HEK293 (cell line): ENCODE data around the gene NXPH4.

Experiments used
- ATF2 ChIP-seq: fragments of 450-650 bp; formaldehyde crosslinking; IDR thresholded peaks from 2 replicates; pipeline ENCODE4 v1.5.1; 2016; ENCODE audit warnings: missing biosample characterization, missing genetic modification characterization, low read depth
- BCL11B ChIP-seq: fragments of 450-650 bp; formaldehyde crosslinking; IDR thresholded peaks from 2 replicates; pipeline ENCODE4 v1.5.1; 2016; ENCODE audit warnings: low read depth, missing biosample characterization, missing genetic modification characterization
- GFI1B ChIP-seq: fragments of 450-650 bp; formaldehyde crosslinking; IDR thresholded peaks from 2 replicates; pipeline ENCODE4 v1.5.1; 2016; ENCODE audit warnings: missing biosample characterization, missing genetic modification characterization
- GLI2 ChIP-seq: fragments of 450-650 bp; formaldehyde crosslinking; IDR thresholded peaks from 2 replicates; pipeline ENCODE4; 2017; ENCODE audit warnings: missing biosample characterization, missing genetic modification characterization, low read depth, borderline replicate concordance
- KLF17 ChIP-seq: fragments of 450-650 bp; formaldehyde crosslinking; IDR thresholded peaks from 2 replicates; pipeline ENCODE4 v1.5.1; 2016; ENCODE audit warnings: missing biosample characterization, missing genetic modification characterization
- REPIN1 ChIP-seq: fragments of 450-650 bp; formaldehyde crosslinking; IDR thresholded peaks from 2 replicates; pipeline ENCODE4 v1.5.1; 2017; ENCODE audit warnings: missing biosample characterization, missing genetic modification characterization, low read depth
- SP2 ChIP-seq: fragments of 450-650 bp; formaldehyde crosslinking; IDR thresholded peaks from 2 replicates; pipeline ENCODE4 v1.5.1; 2016; ENCODE audit warnings: missing biosample characterization, missing genetic modification characterization
- ZBTB17 ChIP-seq: fragments of 450-650 bp; formaldehyde crosslinking; IDR thresholded peaks from 2 replicates; pipeline ENCODE4 v1.5.1; 2016; ENCODE audit warnings: missing biosample characterization, missing genetic modification characterization
- ZBTB21 ChIP-seq: fragments of 450-650 bp; formaldehyde crosslinking; IDR thresholded peaks from 2 replicates; pipeline ENCODE4 v1.5.1; 2017; ENCODE audit warnings: missing biosample characterization, missing genetic modification characterization
- ZEB2 ChIP-seq: fragments of 450-650 bp; formaldehyde crosslinking; IDR thresholded peaks from 2 replicates; pipeline ENCODE4 v1.5.1; 2016; ENCODE audit warnings: missing biosample characterization, missing genetic modification characterization
- ZFP3 ChIP-seq: fragments of 450-650 bp; formaldehyde crosslinking; IDR thresholded peaks from 2 replicates; pipeline ENCODE4 v1.5.1; 2016; ENCODE audit warnings: low read depth, missing biosample characterization, missing genetic modification characterization
- ZFP37 ChIP-seq: fragments of 450-650 bp; formaldehyde crosslinking; IDR thresholded peaks from 2 replicates; pipeline ENCODE4 v1.5.1; 2016; ENCODE audit warnings: missing biosample characterization, missing genetic modification characterization
- ZNF223 ChIP-seq: fragments of 450-650 bp; formaldehyde crosslinking; IDR thresholded peaks from 2 replicates; pipeline ENCODE4 v1.5.1; 2016; ENCODE audit warnings: missing biosample characterization, missing genetic modification characterization
- ZNF239 ChIP-seq: fragments of 450-650 bp; formaldehyde crosslinking; IDR thresholded peaks from 2 replicates; pipeline ENCODE4 v1.5.1; 2016; ENCODE audit warnings: missing biosample characterization, missing genetic modification characterization
- ZNF266 ChIP-seq: fragments of 450-650 bp; formaldehyde crosslinking; IDR thresholded peaks from 2 replicates; pipeline ENCODE4 v1.5.1; 2016; ENCODE audit warnings: missing biosample characterization, missing genetic modification characterization, low read depth
- ZNF398 ChIP-seq: fragments of 450-650 bp; formaldehyde crosslinking; IDR thresholded peaks from 2 replicates; pipeline ENCODE4 v1.5.1; 2017; ENCODE audit warnings: missing biosample characterization, missing genetic modification characterization
- ZNF426 ChIP-seq: fragments of 450-650 bp; formaldehyde crosslinking; IDR thresholded peaks from 2 replicates; pipeline ENCODE4 v1.5.1; 2017; ENCODE audit warnings: missing biosample characterization, missing genetic modification characterization, mild to moderate bottlenecking, inconsistent platforms, moderate library complexity
- ZNF473 ChIP-seq: fragments of 450-650 bp; formaldehyde crosslinking; IDR thresholded peaks from 2 replicates; pipeline ENCODE4 v1.5.1; 2017; ENCODE audit warnings: missing biosample characterization, missing genetic modification characterization
- ZNF548 ChIP-seq: fragments of 450-650 bp; formaldehyde crosslinking; IDR thresholded peaks from 2 replicates; pipeline ENCODE4 v1.5.1; 2016; ENCODE audit warnings: missing biosample characterization, missing genetic modification characterization
- ZNF621 ChIP-seq: fragments of 450-650 bp; formaldehyde crosslinking; IDR thresholded peaks from 2 replicates; pipeline ENCODE4 v1.5.1; 2017; ENCODE audit warnings: missing biosample characterization, missing genetic modification characterization
- ZNF623 ChIP-seq: fragments of 450-650 bp; formaldehyde crosslinking; IDR thresholded peaks from 2 replicates; pipeline ENCODE4 v1.5.1; 2016; ENCODE audit warnings: missing biosample characterization, missing genetic modification characterization
- ZNF626 ChIP-seq: fragments of 450-650 bp; sonication (Bioruptor Pico); formaldehyde crosslinking; IDR thresholded peaks from 2 replicates; pipeline ENCODE4 v1.5.1; 2018; ENCODE audit warnings: missing biosample characterization, missing genetic modification characterization, inconsistent platforms
- ZNF658 ChIP-seq: fragments of 450-650 bp; formaldehyde crosslinking; IDR thresholded peaks from 2 replicates; pipeline ENCODE4; 2016; ENCODE audit warnings: missing biosample characterization, missing genetic modification characterization
- ZNF747 ChIP-seq: fragments of 450-650 bp; formaldehyde crosslinking; IDR thresholded peaks from 2 replicates; pipeline ENCODE4 v1.5.1; 2016; ENCODE audit warnings: missing biosample characterization, missing genetic modification characterization
- ZNF837 ChIP-seq: fragments of 450-650 bp; formaldehyde crosslinking; IDR thresholded peaks from 2 replicates; pipeline ENCODE4 v1.5.1; 2016; ENCODE audit warnings: missing biosample characterization, missing genetic modification characterization
- TF ChIP-seq, protein P1 (sequence below): fragments of 450-650 bp; formaldehyde crosslinking; IDR thresholded peaks from 2 replicates; pipeline ENCODE4 v1.5.1; 2016; ENCODE audit warnings: missing biosample characterization, missing genetic modification characterization, borderline replicate concordance
- TF ChIP-seq, protein P2 (sequence below): fragments of 450-650 bp; IDR thresholded peaks from 2 replicates; pipeline ENCODE4 v1.5.1; 2018; ENCODE audit warnings: missing biosample characterization, mild to moderate bottlenecking, missing genetic modification characterization

NXPH4 gene

GRCh38 chr12:57240066-57240921, 23.7 kb downstream of the NXPH4 start (continued):
- TF ChIP-seq ZNF398 (peak; percentile 78), ZNF223 (no peak), ZNF658 (tag by site-specific recombination) (no peak), ZBTB17 (tag by site-specific recombination) (peak; percentile 64), SP2 (tag by site-specific recombination) (peak; percentile 72), ZFP37 (tag by site-specific recombination) (peak; percentile 10; the same call in 1 of the 2 replicates), ZFP3 (tag by site-specific recombination) (no peak), ATF2 (tag by site-specific recombination) (no peak), GFI1B (tag by site-specific recombination) (peak; percentile 6; the same call in 1 of the 2 replicates), ZNF473 (no peak), ZNF837 (peak; percentile 25; the same call in 1 of the 2 replicates), ZNF747 (tag by site-specific recombination) (no peak), REPIN1 (tag by site-specific recombination) (no peak), ZEB2 (tag by site-specific recombination) (peak; percentile 84), KLF17 (tag by site-specific recombination) (peak; percentile 90), ZNF239 (tag by site-specific recombination) (no peak), GLI2 (tag by site-specific recombination) (no peak), ZBTB21 (tag by site-specific recombination) (peak; percentile 72), ZNF426 (tag by site-specific recombination) (no peak), ZNF626 (tag by site-specific recombination) (no peak), ZNF621 (tag by site-specific recombination) (no peak), ZNF548 (0 out of 2 replicates have a peak, but pooled peaks have one; percentile 7), ZNF623 (tag by site-specific recombination) (no peak; the same call in 1 of the 2 replicates), BCL11B (tag by site-specific recombination) (peak; percentile 81), ZNF266 (tag by site-specific recombination) (no peak)
- TF ChIP-seq, protein P1, sequence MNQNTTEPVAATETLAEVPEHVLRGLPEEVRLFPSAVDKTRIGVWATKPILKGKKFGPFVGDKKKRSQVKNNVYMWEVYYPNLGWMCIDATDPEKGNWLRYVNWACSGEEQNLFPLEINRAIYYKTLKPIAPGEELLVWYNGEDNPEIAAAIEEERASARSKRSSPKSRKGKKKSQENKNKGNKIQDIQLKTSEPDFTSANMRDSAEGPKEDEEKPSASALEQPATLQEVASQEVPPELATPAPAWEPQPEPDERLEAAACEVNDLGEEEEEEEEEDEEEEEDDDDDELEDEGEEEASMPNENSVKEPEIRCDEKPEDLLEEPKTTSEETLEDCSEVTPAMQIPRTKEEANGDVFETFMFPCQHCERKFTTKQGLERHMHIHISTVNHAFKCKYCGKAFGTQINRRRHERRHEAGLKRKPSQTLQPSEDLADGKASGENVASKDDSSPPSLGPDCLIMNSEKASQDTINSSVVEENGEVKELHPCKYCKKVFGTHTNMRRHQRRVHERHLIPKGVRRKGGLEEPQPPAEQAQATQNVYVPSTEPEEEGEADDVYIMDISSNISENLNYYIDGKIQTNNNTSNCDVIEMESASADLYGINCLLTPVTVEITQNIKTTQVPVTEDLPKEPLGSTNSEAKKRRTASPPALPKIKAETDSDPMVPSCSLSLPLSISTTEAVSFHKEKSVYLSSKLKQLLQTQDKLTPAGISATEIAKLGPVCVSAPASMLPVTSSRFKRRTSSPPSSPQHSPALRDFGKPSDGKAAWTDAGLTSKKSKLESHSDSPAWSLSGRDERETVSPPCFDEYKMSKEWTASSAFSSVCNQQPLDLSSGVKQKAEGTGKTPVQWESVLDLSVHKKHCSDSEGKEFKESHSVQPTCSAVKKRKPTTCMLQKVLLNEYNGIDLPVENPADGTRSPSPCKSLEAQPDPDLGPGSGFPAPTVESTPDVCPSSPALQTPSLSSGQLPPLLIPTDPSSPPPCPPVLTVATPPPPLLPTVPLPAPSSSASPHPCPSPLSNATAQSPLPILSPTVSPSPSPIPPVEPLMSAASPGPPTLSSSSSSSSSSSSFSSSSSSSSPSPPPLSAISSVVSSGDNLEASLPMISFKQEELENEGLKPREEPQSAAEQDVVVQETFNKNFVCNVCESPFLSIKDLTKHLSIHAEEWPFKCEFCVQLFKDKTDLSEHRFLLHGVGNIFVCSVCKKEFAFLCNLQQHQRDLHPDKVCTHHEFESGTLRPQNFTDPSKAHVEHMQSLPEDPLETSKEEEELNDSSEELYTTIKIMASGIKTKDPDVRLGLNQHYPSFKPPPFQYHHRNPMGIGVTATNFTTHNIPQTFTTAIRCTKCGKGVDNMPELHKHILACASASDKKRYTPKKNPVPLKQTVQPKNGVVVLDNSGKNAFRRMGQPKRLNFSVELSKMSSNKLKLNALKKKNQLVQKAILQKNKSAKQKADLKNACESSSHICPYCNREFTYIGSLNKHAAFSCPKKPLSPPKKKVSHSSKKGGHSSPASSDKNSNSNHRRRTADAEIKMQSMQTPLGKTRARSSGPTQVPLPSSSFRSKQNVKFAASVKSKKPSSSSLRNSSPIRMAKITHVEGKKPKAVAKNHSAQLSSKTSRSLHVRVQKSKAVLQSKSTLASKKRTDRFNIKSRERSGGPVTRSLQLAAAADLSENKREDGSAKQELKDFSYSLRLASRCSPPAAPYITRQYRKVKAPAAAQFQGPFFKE = no peak
- TF ChIP-seq, protein P2, sequence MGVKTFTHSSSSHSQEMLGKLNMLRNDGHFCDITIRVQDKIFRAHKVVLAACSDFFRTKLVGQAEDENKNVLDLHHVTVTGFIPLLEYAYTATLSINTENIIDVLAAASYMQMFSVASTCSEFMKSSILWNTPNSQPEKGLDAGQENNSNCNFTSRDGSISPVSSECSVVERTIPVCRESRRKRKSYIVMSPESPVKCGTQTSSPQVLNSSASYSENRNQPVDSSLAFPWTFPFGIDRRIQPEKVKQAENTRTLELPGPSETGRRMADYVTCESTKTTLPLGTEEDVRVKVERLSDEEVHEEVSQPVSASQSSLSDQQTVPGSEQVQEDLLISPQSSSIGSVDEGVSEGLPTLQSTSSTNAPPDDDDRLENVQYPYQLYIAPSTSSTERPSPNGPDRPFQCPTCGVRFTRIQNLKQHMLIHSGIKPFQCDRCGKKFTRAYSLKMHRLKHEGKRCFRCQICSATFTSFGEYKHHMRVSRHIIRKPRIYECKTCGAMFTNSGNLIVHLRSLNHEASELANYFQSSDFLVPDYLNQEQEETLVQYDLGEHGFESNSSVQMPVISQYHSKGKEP = 0 out of 2 replicates have a peak, but pooled peaks have one; percentile 17
